Vagina (tissue), 2 donors: Measurements from ENCODE around the gene TFRC. TPM values are rescaled to one million over a fixed set of nuclear protein-coding genes. Genes with fewer than 3 reads are reported as not detected.

ENCODE experiments used
- DNase-seq, 2 donors: peaks; one replicate each; pipeline ENCODE4 v3.0.0-alpha.2; 2017; ENCODE audit errors: extremely low spot score in 2 of 2
- H3K27ac ChIP-seq: fragments of 200-600 bp; sonication (generic); one replicate; pipeline ENCODE4 v1.5.1; 2019
- H3K27me3 ChIP-seq: fragments of 200-600 bp; sonication (generic); one replicate; pipeline ENCODE4 v1.5.1; 2019
- H3K36me3 ChIP-seq, 2 donors: fragments of 200-600 bp; sonication (generic); one replicate each; pipeline ENCODE4 v1.5.1; 2017 to 2019
- H3K4me1 ChIP-seq: fragments of 200-600 bp; sonication (generic); one replicate; pipeline ENCODE4 v1.5.1; 2019
- H3K4me3 ChIP-seq, 2 donors: fragments of 200-600 bp; sonication (generic); 1 replicate in 1 of 2; 2 replicates in 1 of 2; pipeline ENCODE4 v1.5.1; 2016 to 2019
- H3K9me3 ChIP-seq: fragments of 200-600 bp; sonication (generic); one replicate; pipeline ENCODE4 v1.5.1; 2019
- POLR2A ChIP-seq, 2 donors: fragments of 450-650 bp; IDR thresholded peaks; one replicate each; pipeline ENCODE4 v1.6.1; 2017; ENCODE audit warnings: antibody characterized with exemption in 2 of 2, mild to moderate bottlenecking in 2 of 2, moderate library complexity in 2 of 2
- POLR2AphosphoS5 ChIP-seq, 2 donors: sonication (generic); formaldehyde crosslinking; IDR thresholded peaks; one replicate each; pipeline ENCODE4 v1.9.0; 2017; ENCODE audit warnings: antibody characterized with exemption in 2 of 2, mild to moderate bottlenecking in 2 of 2, low read depth in 1 of 2; ENCODE audit not compliant: insufficient read depth in 1 of 2
- intact Hi-C: fragments of 100-400 bp; cut with DNase I; formaldehyde crosslinking; loops from one replicate; pipeline ENCODE4 v1.15.1; 2023
- total RNA-seq: library from RNA; depleted of rRNA; stranded (reverse); fragments of >200 nt; gene quantifications from one replicate; pipeline ENCODE4 v1.2.3, GENCODE V29; 2016
- TF ChIP-seq, protein P1 (sequence below), 3 experiments: fragments of 450-650 bp in 2 of 3; fragments of 200-600 bp in 1 of 3; sonication (generic) in 1 of 3; IDR thresholded peaks; one replicate each; pipeline ENCODE4 v1.5.1; 2017 to 2019; ENCODE audit warnings: antibody characterized with exemption in 3 of 3, mild to moderate bottlenecking in 2 of 3, moderate library complexity in 2 of 3

TFRC gene
- total RNA-seq, 1 donor from 2014 or later = 61.6 TPM

GRCh38 chr3:196096382-196096953, 14.6 kb upstream of the TFRC start:
- Histone ChIP-seq H3K9me3 (no peaks in the 10 kb centered on the region), H3K4me1 (no peaks in the 10 kb centered on the region), H3K27me3 (no peaks in the 10 kb centered on the region), H3K27ac (no peak overlapping the region), H3K4me3 (no peak overlapping the region), H3K36me3 (no peaks in the 10 kb centered on the region)
- DNase-seq = no peak
- intact Hi-C loops = no loop called here
- TF ChIP-seq, protein P1, sequence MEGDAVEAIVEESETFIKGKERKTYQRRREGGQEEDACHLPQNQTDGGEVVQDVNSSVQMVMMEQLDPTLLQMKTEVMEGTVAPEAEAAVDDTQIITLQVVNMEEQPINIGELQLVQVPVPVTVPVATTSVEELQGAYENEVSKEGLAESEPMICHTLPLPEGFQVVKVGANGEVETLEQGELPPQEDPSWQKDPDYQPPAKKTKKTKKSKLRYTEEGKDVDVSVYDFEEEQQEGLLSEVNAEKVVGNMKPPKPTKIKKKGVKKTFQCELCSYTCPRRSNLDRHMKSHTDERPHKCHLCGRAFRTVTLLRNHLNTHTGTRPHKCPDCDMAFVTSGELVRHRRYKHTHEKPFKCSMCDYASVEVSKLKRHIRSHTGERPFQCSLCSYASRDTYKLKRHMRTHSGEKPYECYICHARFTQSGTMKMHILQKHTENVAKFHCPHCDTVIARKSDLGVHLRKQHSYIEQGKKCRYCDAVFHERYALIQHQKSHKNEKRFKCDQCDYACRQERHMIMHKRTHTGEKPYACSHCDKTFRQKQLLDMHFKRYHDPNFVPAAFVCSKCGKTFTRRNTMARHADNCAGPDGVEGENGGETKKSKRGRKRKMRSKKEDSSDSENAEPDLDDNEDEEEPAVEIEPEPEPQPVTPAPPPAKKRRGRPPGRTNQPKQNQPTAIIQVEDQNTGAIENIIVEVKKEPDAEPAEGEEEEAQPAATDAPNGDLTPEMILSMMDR (IDR thresholded peaks at IDR 0.05) = no peak
- TF ChIP-seq POLR2AphosphoS5 (IDR thresholded peaks at IDR 0.05; ENCODE audit: insufficient read depth in 1 of 2, low read depth in 1 of 2) (no peak), POLR2A (IDR thresholded peaks at IDR 0.05) (no peak)

DNA sequence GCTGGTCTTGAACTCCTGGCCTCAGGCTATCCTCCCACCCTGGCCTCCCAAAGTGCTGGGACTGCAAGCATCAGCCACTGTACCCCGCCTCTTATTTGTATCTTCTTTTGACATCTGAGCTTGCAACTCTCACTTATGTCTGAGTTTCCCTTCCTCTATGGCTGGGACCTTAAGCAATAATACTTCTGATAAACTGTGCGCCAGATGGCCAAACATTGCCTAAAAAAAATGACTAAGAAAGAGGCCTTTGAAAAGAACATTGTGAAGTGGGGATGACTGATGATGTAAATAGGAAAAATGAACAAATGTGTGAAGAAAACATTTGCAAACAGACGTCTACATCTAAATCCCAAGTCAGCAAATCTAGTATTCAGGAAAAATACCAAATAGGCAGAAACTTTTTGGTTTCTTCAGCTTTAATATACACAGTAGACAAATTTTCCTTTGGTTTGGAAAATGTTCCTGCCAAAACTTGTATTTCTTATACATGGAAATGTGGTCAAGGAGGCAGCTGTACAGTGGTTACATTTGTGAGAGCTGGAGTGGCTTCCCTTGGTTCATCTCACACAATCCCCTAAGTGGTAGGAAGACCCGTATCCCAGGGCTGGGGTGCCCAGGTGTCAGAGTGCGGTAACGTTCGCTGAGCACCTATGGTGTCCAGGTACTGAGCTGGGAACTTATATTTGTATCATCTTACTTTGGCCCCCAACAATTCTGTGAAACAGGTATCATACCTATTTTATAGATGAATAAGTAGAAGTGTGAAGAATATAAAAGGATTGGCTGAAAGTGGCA, 11.6 kb upstream of the TFRC start:
- H3K27ac ChIP-seq = no peak overlapping the region
- no peaks in the 10 kb centered on the region for H3K4me1 ChIP-seq
- intact Hi-C loops = no loop called here
- no peaks in the 10 kb centered on the region for H3K27me3 ChIP-seq
- TF ChIP-seq, protein P1 (IDR thresholded peaks at IDR 0.05) = no peak
- TF ChIP-seq POLR2A (IDR thresholded peaks at IDR 0.05) (no peak), POLR2AphosphoS5 (IDR thresholded peaks at IDR 0.05; ENCODE audit: insufficient read depth in 1 of 2, low read depth in 1 of 2) (no peak)
- no peaks in the 10 kb centered on the region for H3K36me3 ChIP-seq
- H3K4me3 ChIP-seq = no peak overlapping the region
- no peak for DNase-seq
- H3K9me3 ChIP-seq = no peaks in the 10 kb centered on the region

DNA sequence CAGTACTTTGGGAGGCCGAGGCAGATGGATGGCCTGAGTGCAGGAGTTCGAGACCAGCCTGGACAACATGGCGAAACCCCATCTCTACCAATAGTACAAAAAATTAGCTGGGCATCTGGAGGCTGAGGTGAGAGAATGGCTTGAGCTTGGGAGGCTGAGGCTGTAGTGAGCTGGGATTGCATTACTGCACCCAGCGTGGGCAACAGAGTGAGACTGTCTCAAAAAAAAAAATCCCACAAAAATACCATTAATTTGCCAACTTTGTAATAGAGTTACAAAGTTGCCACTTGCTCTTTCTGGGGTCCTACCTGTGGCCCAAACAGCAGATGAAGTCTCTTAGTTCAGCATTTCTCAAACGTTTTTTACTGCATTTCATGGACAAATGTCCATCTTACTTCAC, 6.0 kb upstream of the TFRC start:
- Histone ChIP-seq H3K4me3 (no peak overlapping the region), H3K36me3 (no peaks in the 10 kb centered on the region), H3K27ac (no peak overlapping the region), H3K4me1 (peaks cover under 1% of the 10 kb centered on the region), H3K27me3 (no peaks in the 10 kb centered on the region), H3K9me3 (no peaks in the 10 kb centered on the region)
- TF ChIP-seq POLR2AphosphoS5 (IDR thresholded peaks at IDR 0.05; ENCODE audit: insufficient read depth in 1 of 2, low read depth in 1 of 2) (no peak), POLR2A (IDR thresholded peaks at IDR 0.05) (no peak)
- TF ChIP-seq, protein P1 (IDR thresholded peaks at IDR 0.05) = no peak
- no peak for DNase-seq
- intact Hi-C loops = no loop called here

DNA sequence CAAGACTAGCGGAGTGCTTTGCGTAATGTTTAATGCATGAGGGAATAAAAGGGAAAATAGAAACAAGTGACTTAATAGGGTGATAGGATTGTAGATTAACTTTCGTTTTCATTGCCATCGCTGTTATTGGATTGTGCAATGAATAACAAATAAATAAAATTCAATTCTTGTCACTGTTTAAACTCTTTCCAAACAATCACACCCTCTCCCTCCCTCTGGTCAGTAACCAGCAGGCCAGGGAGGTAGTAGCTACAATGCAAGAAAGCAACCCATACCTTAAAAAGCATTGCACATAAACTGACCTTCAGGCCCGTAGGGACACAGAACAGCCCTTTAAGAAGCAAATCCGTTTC, 705 bp upstream of the TFRC start:
- H3K27ac ChIP-seq = peak overlapping the region; percentile 94
- H3K9me3 ChIP-seq = no peaks in the 10 kb centered on the region
- no peak for DNase-seq
- H3K4me1 ChIP-seq = peaks cover 33% of the 10 kb centered on the region
- intact Hi-C loops = no loop called here
- TF ChIP-seq POLR2AphosphoS5 (IDR thresholded peaks at IDR 0.05; ENCODE audit: insufficient read depth in 1 of 2, low read depth in 1 of 2) (no peak), POLR2A (IDR thresholded peaks at IDR 0.05) (no peak)
- TF ChIP-seq, protein P1 (IDR thresholded peaks at IDR 0.05) = no peak
- no peaks in the 10 kb centered on the region for H3K36me3 ChIP-seq
- peak overlapping the region; percentile 95 to 99 for H3K4me3 ChIP-seq
- no peaks in the 10 kb centered on the region for H3K27me3 ChIP-seq
